T-helper 22 cell (primary cell): ENCODE data around the gene FSTL5.

Source experiments
- DNase-seq: peaks from one replicate; pipeline ENCODE4 v3.0.0-alpha.2; 2020; ENCODE audit warnings: low read depth

Gene FSTL5

DNA sequence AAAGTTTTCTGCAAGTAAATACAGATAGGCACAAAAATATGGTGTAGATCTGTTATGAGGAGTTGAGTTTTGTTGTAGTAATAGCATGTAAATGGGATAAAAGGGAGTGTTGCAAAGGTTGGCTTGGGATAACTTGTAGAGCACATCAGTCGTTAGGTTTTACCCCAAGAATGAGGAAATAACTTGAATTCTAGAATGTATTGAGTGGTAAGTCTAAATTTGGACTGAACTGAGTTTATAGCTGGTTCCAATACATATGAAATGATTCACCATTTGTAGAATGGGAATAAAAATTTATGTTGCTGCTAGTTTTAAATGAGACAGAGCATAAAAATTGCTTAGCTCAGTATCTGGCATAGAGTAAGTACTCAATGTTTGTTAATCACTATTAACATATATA is 719.2 kb downstream of the FSTL5 start:
- DNase-seq = no peak

DNA sequence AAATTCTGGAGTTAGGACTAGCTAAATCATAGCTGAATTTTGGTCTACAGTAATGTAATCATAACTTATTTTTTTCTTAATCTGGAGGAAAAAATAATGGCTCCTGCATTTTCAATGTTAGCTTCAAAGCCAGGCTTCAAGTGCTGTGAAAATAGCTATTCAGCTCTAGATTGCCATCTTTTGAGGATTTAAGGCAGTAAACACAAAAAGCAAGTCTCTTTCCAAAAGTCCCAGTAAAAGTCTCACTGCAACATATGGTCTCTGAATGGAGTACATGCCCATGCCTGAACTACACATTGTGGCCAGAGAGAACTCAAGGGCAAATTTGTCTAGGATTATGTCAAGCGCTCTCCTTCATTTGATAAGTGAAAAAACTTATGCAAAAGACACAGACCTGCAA is 720.9 kb downstream of the FSTL5 start:
- no peak for DNase-seq

DNA sequence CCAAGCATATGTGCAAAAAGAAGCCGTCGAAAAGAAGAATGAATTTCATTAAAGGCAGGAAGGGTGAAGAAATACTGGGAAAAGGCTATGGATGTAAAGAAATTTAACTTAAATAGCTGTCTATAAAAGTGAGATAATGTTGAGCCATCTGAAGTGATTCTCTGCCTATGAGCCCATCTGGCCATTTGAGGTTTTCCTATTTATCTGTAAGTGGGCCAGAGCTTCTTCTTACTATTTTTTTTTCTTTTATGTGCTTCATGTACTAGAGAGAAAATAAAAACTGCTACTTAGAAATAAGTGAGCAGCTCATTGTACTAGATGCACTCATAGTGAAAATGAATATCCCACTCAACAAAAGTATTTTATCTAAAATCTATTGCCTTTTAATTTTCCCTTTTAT is 725.7 kb downstream of the FSTL5 start:
- no peak for DNase-seq

DNA sequence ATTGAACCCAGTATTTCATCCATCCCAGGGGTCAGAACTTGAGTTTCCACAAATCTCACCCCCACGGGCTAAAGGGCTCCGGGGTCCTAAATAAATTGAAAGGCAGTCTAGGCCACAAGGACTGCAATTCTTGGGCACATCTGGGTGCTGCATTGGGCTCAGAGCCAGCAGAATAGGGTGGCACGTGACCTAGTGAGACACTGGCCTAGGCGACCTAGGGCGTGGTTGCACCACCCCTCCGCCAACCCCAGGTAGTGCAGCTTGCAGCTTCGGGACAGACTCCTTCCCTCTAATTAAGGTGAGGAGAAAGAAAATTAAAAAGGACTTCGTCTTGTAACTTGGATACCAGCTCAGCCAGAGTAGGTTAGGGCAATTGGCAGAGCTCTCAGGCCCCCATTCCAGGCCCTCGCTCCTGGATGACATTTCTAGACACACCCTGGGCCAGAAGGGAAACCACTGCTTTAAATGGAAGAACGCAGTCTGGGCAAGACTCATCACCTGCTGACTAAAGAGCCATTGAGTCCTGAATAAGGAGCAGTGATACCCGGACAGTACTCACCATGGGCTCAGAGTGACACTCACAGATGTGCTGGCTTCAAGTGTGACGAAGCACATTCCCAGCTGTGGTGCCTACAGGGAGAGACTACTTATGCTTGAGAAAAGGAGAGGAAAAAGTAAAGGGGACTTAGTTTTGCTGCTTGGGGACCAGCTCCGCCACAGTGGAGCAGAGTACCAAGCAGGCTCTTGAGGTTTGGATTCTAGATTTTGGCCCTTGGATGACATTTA is 735.4 kb downstream of the FSTL5 start:
- no peak for DNase-seq

DNA sequence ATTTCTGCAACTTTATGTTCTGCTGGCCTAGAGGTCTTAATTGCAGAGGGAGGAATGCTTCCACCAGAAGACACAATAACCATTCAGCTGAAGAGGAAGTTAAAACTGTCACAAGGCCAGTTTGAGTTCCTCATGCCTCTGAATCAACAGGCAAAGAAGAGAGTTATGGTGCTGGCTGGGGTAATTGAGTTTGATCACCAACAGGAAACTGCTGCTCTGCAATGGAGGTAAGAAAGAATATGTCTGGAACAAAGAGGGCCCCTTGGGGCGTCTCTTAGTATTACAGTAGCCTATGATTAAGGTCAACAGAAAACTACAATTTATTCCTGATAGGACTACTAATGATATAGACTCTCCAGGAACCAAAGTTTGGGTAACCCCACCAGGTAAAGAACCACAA is 744.0 kb downstream of the FSTL5 start:
- no peak for DNase-seq

DNA sequence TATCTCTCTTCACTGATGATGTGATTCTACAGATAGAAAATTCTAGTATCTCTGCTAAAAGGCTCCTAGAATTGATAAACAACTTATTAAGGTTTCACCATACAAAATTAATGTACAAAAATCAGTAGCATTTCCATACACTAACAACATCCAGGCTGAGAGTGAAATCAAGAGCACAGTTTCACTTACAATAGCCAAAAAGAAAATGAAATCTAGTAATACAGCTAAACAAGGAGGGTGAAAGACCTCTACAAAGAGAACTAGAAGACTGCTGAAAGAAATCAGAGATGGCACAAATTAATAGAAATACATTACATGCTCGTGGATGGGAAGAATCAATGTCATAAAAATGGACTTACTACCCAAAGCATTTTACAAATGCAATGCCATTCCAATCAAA is 751.9 kb downstream of the FSTL5 start:
- DNase-seq = no peak

DNA sequence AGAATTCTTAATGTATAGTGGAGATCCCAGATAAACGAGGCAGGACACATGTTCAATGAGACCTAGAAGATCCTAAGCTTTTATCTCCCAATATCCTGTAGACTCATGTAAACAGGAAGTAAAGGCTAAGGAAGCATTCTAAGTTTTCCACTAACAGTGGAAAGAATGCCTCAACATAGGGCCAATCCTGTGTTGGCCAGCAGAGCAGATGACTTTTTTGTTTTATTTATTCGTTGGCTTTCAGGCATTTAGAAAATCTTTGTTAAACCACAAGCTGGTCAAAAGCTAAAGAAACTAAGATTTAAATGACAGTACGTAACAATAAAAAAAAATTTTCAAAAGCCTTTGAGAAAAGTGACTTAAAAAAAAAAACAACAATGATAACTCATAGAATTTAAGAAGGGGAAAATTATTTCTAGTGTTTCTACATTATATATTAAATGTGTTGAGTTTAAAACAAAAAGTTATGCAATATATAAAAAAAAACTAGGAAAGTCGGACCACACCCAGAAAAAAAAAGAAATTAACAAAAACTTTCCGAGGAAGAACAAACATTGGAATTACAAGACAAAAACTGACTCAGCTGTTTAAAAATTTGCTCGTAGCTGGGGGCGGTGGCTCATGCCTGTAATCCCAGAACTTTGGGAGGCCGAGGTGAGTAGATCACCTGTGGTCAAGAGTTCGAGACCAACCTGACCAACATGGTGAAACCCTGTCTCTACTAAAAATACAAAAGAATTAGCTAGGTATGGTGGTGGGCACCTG is 759.3 kb downstream of the FSTL5 start:
- no peak for DNase-seq

DNA sequence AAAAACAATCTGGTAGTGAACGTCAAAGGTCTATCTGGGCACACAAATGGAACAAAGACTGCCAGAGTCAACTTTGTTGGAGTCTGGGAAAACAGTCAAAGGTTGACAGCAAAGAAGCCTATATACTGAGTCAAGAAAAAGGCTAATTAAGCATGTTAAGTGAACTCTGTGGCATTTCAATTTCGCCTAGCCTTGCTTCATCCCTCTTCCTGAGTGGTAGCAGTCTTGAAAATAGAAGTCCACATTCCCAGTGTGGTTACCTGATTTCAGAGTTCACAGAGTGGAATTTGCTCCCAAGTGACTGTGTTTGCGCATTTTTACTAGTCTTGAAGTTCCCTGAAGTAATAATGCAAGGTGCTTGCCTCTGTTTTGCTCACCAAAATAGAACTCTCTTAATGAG is 760.0 kb downstream of the FSTL5 start:
- DNase-seq = no peak

DNA sequence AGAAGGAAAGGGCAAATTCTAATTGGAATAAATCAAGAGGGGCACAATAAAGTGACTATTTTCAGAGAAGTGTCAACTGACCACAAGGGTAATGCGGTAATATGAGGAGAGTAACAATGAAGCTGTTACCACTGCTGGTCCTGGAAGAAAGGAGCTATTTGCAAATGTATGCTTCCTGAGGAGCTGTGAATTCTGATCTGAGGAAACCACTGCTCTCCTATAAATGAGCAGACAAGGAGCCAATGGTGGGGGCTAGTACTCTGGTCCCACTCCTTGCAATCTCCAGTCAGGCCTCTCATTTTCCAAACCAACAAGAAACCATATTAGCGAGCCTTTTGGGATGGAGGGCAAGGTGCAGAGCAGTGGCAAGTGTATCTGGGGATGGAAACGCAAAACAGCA is 770.2 kb downstream of the FSTL5 start:
- no peak for DNase-seq

DNA sequence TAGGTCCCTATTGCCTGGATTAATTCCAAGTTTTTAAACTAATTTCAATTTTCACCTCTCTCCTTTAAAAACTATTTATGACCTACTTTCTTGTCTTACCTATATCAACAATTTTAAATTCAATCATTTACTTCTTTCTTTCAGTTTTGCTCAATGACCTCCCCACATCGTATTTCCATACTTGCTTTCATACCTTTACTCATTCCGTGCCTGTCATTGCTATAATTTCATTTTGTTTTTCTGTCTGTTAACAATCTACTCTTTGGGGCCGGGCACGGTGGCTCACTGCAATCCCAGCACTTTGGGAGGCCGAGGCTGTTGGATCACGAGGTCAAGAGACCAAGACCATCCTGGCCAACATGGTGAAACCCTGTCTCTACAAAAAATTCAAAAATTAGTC is 781.1 kb downstream of the FSTL5 start:
- DNase-seq = no peak

DNA sequence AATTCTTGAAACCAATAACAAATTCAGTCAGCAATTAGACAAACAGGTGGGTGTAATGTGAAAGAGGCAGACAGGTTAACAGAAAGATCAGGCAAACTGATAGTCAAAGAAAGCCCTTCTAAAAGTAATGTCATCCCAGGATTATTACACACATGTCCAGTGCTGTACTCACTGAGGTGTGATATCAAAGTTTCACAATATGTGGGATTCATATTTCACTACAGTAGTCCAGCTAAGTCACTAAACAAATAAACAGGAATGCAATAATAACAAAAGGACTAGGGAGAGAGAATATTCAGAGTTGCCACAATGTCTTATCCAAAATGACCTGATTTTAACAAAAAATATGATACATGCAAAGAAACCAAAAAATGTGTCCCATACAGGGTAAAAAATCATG is 787.5 kb downstream of the FSTL5 start:
- no peak for DNase-seq

DNA sequence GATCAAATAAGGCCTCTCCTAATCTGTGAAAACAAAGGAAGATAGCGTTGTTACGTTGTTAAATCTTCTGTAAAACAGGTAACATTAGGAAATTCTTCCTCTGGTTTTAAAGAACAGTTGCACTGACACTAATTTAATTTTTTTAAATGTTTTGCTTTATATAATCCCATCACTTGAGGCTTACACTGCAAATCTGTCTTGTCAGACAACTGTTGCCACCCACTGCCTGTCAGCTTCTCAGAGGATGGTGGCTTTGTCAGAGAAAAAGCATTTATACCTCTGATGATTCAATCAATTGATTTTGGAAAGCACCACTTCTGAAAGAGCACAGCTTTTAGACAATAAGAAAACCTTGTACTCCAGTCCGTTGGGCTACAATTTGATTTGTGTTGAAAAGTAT is 799.1 kb downstream of the FSTL5 start:
- DNase-seq = no peak

DNA sequence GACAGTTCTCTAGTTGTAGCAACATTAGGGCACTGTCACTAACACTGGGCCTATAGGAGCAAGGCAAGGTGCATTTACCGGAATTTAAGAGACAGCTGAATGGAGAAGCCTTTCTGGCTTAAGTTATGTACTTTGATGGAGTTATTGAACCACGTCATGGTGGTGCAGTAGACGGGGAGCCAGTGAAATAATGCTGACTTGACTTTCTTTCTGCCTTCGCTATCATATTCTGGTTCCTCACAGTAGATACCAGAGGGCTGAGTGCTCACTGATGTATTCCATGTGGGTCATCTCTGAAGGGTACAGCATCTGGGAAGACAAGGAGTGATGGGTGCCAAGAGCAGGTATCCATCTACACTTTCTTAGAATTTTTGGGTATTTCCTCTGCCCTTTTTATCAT is 802.8 kb downstream of the FSTL5 start:
- DNase-seq = no peak

DNA sequence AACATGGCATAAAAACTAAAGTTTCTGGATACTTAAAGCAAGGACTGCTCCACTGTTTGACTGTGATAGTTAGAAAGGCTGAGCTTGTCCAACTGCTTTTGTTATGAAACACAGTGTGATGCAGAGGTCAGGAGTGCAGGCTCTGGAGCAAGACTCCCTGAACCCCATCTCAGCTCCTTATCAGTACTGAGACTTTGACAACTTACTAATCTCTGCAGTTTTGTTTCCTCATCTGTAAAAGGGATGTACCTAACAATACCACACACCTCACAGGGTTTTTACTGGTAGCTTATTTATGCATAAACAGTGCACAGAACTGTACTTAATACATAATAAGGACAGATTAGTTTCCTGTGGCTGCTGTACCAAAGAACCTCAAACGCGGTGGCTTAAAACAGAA is 804.3 kb downstream of the FSTL5 start:
- DNase-seq = no peak

DNA sequence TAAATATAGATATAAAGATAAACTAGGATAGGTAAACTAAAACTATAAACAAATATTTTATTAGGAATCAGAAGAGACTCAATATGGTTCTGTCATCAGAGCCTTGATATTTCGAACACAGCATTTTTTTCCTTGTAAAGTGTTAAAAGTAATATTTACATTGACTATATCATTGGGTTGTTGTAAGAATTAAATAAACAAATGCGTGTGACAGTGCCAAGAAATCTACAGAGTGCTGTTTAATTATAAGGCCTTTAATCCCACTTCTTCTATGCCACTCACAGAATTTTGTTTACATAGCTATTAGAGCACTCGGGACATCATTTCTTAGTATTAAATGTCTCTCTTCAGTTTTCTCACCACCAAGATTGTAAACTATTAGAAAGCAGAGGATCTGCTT is 807.4 kb downstream of the FSTL5 start:
- no peak for DNase-seq

DNA sequence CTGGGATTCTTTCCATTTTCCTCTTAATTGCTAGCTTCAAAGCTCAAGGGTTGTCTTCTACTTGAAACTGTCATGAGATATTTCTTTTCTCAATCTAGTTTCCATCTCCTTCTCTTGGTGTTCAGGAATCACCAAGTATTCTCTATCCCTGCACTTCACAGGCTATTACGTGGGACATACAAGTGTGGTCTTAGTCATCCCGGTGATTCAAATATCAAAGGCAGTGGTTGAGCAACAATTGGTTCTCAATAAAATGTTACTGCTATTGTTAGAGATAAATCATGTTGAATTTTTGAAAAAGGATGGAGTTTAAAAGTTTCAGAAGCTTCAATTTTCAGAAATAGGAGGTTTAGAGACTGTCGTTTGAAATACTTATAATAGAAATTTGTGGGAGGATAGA is 812.9 kb downstream of the FSTL5 start:
- DNase-seq = no peak

DNA sequence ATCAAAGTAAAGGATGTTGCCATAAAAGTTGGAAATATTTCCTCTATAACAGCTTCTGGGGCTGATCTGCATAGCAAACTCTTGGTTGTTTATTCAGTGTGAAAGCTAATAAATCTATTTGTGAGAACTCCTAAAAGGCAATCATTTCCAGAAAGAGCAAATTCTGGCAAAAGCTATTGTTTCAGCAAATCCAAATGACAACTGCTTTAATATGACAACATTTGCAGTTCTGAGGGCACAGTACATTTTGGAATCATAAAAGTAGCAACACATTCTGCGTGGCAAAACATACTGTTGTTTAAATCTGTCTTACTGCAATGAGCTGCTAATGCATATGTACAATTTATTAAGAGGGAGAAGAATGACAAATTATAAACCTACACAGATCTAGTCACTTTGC is 818.1 kb downstream of the FSTL5 start:
- no peak for DNase-seq

DNA sequence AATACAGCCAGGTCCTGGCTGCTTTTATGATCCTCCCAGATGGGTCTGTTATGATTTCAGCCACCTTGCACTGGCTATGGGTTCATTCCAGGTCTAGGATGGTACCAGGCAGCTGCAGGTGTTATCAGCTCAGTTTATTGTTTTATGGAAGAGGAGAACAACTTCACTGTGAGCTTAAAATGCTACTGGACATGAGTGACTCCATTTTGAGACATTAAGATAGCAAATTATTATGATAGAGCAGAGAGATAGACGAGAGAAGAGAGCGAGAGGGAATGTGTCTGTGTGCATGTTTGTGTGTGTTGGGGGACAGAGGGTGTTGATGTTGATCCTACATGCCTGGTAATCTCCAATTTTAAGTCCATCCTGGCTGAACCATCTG is 820.2 kb downstream of the FSTL5 start:
- no peak for DNase-seq

DNA sequence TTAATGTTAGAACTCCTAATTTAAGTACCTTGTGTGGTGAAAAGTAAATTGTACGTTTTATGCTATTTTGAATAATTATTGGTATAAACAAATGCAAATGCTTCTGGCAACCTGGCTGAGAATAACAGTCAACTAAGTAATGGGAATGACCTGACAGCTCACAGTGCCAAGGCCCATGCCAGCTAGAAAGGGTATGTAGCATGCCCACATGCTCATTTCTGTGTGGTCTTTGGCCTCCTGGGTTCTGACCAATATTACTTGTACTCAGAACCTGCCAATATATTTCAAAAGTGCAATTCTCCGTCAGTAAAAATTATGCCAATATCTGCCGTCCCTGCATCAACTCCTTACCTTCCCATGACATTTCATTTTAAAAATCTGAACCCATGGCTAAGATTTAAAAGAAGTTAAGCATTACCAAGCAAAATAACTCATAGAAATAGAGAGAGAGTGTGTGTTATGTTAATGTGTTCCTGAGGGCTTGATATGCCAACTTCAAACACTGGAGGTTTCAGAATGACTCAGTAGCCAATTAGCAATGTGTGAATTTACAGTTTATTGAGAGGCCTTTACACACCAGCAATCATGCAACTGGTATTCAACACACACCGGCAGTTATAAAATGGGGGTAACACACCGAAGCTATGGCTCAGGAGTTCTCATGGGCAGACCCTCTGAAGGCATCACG is 820.8 kb downstream of the FSTL5 start:
- no peak for DNase-seq

DNA sequence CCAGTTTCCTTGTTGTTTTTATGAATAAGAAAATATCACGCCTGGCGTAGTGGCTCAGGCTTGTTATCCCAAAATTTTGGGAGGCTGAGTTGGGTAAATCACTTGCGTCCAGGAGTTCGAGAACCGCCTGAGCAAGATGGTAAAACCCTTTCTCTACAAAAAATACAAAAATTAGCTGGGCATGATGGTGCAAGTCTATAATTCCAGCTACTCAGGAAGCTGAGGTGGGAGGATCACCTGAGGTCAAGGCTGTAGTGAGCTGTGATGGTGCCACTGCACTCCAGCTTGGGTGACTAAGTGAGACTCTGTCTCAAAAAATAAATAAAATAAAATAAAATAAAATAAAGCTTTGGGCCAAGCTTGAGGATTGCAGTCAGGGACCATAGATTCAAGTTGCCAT is 827.2 kb downstream of the FSTL5 start:
- no peak for DNase-seq

DNA sequence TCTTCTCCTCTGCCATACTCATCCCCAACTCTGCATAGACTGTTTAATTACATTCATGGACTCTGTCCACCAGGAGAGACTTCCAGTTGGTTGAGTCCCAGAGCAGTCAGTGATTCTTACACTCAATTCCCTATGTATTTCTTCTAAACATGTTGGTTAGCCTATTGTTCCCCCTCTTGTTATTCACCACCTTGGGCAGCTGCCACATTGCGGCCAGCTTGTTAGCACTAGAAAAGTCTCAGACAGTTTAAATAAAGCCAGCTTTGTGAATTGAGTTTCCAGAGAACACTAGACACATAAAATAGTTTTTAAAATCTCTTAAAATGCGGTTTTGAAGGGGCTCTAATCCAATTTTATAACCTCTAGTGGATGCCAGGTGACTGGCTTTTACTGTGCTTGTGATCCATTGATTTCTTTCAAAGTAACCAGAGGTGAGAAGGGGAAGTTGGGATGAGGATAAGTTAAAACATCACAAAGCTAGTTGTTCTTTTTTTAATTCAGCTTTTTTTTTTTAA is 827.7 kb downstream of the FSTL5 start:
- no peak for DNase-seq
